Activated CD8-positive, alpha-beta T cell treated with anti-CD3 and anti-CD28 coated beads, Interleukin-2, amount 10 ng/mL, durations not matched to agents 7 days and 5 days (primary cell): ENCODE measurements around the gene CRIP1. TPM values are rescaled to one million over a fixed set of nuclear protein-coding genes. Genes with fewer than 3 reads are reported as not detected.
A peak's percentile ranks its signal among the peaks of the same experiment; 100 is the strongest.

Experiments used
- ATAC-seq: fragments of 150-1000 bp; cut with Tn5 transposase; one replicate; pipeline ENCODE4 v1.10.0; 2021; ENCODE audit warnings: moderate library complexity
- CTCF ChIA-PET: fragments of 350-600 bp; sonication (Branson Sonifier 250); formaldehyde crosslinking; loops from one replicate; lab custom pipeline; 2021; ENCODE audit warnings: antibody characterized with exemption; lab: Charles Lee
- POLR2A ChIA-PET: fragments of 350-600 bp; sonication (Branson Sonifier 250); formaldehyde crosslinking; loops from one replicate; lab custom pipeline; 2021; ENCODE audit warnings: antibody characterized with exemption; lab: Charles Lee
- DNase-seq: peaks from one replicate; pipeline ENCODE4 v3.0.0-alpha.2; 2020
- H3K27ac Mint-ChIP-seq: one replicate; pipeline ENCODE4 v1.8.0; 2021; ENCODE audit warnings: mild to moderate bottlenecking, mixed read lengths
- H3K27me3 Mint-ChIP-seq: one replicate; pipeline ENCODE4 v1.8.0; 2021; ENCODE audit warnings: low read depth, mixed read lengths
- H3K36me3 Mint-ChIP-seq: one replicate; pipeline ENCODE4 v1.8.0; 2021; ENCODE audit warnings: low read depth, mixed read lengths
- H3K4me1 Mint-ChIP-seq: one replicate; pipeline ENCODE4 v1.8.0; 2021; ENCODE audit warnings: low read depth, mixed read lengths
- H3K4me3 Mint-ChIP-seq: one replicate; pipeline ENCODE4 v1.8.0; 2021; ENCODE audit warnings: mild to moderate bottlenecking, mixed read lengths
- H3K9me3 Mint-ChIP-seq: one replicate; pipeline ENCODE4 v1.8.0; 2022; ENCODE audit warnings: mixed read lengths; ENCODE audit not compliant: insufficient read depth
- total RNA-seq, 2 experiments: library from RNA; stranded (reverse); gene quantifications; one replicate each; pipeline ENCODE4 v1.2.3, GENCODE V29; 2021

Gene CRIP1, protein sequence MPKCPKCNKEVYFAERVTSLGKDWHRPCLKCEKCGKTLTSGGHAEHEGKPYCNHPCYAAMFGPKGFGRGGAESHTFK
- 100 to 1,000 TPM; 587 to 613 TPM for total RNA-seq

DNA sequence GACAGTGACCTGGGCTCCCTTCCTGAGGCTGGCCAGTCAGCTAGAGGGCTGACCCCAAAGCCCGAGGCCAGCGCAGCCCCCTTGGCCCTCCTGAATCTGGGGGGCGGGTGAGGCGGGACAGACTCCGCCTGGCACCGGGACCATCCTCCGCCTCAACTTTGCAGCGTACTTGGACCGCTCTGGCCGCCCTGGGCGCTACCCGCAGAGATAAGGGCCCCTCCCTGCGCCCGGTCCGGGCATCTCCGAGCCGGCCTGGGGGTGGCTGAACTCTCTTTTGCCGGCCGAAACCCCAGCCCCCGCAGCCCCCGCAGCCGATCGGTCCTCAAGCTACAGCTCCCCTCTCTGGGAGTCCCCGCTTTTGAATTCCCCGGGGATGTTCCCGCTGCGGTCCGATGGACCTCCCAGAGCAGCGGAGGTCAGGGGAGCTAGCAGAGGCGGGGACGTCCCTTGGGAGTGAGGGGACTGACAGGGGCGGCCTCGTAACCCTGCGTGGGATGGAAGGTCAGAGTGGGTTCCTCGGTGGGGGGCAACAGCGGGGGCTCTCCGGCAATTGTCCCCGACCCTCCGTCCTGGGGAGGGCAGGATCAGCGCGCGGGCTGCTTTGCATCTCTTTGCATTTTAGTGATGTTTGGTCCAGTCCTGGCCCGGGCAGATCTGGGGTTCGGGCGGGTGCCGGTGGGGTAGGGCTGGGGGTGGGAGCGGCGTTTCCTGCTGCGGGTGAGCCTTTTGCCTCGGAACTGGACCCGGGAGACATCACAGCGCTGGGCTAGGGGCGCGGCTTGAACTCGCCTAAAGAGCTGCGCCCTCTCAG is at the start of gene CRIP1:
CRIP1 (plus strand) TSS at position 724 of the 811 bp plus-strand sequence. CDS start 374 bp downstream, outside the sequence.
- Mint-ChIP-seq H3K4me1 (peaks cover 44% of the 10 kb centered on the region), H3K9me3 (no peaks in the 10 kb centered on the region), H3K36me3 (peaks cover 13% of the 10 kb centered on the region), H3K27me3 (no peaks in the 10 kb centered on the region), H3K27ac (peak within 1 kb of the TSS; percentile 88), H3K4me3 (peak within 1 kb of the TSS; percentile 86)
- no peak for ATAC-seq
- CTCF ChIA-PET = interaction anchor here (1.5 kb wide), 1 partner anchor 115 kb away, joined by 5 read pairs; no protein-coding TSS in a partner anchor
- POLR2A ChIA-PET = no interaction called here
- no peak for DNase-seq

DNA sequence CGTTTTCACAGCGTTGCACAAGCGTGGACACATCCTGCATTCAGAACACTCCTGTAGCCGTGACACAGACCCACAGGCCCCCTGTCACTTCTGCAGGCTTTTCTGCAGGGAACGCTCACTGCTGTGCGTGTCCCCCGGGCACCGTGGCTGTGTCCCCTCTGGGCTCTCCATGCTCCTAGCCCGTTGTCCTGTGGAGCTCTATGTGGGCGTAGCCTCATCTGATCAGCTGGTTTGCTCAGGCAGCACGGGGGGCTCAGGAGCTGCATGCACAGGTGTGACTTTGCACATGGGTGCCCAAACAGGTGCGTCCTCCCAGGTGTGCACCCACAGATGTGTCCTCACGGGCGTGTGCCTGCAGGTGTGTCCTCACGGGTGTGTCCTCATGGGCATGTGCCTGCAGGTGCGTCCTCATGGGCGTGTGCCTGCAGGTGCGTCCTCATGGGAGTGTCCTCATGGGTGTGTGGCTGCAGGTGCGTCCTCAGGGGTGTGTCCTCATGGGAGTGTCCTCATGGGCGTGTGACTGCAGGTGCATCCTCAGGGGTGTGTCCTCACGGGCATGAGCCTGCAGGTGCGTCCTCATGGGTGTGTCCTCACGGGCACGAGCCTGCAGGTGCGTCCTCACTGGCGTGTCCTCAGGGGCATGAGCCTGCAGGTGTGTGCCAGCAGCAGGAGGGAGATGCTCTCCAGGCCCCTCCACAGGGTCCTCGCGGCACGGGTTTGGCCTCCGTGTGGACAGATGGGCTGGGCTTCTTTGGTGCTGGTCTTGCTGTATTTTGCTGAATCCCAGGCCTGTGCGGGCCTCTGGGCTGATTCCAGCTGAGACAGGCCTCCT is 49.6 kb upstream of the CRIP1 start:
- CTCF ChIA-PET = interaction anchor here (1.0 kb wide), 1 partner anchor 34 kb away, joined by 3 read pairs; no protein-coding TSS in a partner anchor
- H3K4me3 Mint-ChIP-seq = no peak overlapping the region
- H3K9me3 Mint-ChIP-seq = no peaks in the 10 kb centered on the region
- peaks cover 5% of the 10 kb centered on the region for H3K36me3 Mint-ChIP-seq
- POLR2A ChIA-PET = no interaction called here
- H3K27me3 Mint-ChIP-seq = no peaks in the 10 kb centered on the region
- no peak for DNase-seq
- ATAC-seq = no peak
- H3K27ac Mint-ChIP-seq = no peak overlapping the region
- no peaks in the 10 kb centered on the region for H3K4me1 Mint-ChIP-seq

DNA sequence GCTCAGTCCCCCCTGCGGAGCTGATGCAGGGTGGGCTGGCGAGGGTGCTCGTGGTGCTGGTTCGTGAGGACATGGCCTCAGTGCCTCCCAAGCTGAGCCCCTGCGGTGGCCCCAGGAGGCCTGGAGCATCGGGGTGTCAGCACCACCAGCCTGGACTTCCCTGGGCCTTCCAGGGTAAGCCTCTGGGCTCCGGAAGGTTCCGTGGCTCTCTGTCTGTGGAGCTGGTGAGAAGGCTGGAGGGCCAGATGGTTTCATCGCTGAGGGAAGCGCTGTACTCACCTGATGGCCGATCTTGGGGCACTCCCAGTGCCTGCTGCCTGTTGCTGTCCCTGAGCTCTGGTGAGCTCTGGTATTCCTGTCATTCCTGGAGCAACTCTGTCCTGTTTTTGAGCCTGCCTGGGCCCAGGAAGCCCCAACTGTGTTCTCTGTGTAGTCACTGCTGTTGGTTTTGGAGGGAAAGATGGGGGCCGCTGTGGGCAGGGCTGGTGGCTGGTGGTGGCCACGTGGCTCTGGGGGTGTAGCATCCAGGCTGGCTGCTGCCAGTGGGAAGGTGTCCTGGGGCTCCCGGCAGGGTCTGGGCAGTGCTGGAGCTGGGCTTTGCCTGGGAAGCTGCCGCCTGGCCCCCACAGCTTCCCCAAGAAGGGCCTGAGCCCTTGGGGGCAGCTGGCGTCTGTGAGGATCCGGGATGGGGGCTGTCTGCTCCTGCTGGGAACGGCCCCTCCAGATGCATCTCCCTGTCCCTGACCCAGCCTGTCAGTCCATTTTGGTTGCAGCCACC is 48.8 kb upstream of the CRIP1 start:
- Mint-ChIP-seq H3K27me3 (no peaks in the 10 kb centered on the region), H3K36me3 (peaks cover 9% of the 10 kb centered on the region), H3K4me3 (no peak overlapping the region), H3K4me1 (no peaks in the 10 kb centered on the region), H3K27ac (no peak overlapping the region), H3K9me3 (no peaks in the 10 kb centered on the region)
- ChIA-PET CTCF (no interaction called here), POLR2A (interaction anchor here (0.7 to 0.8 kb wide), 2 partner anchors 10 to 15 kb away, joined by 3 read pairs; no protein-coding TSS in a partner anchor)
- DNase-seq (no peak), ATAC-seq (no peak)

DNA sequence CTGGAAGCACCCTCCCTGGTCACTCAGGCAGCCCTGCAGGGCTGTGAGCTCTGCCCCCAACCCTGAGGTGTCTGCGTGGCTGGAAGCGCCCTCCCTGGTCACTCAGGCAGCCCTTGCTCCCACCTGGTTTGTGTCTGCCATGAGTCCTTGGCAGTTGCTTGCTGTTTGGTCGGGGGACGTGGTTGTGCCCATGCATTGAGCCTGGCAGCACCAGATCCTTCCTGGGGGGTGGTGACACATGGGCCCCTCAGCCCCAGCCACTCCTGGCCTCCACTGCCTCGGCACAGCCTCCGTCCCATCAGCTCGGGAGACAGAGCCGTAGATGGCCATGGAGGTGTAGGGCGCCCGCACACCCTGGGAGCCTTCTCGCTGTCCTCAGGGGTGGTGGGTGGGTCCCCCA is 47.5 kb upstream of the CRIP1 start:
- ATAC-seq (no peak), DNase-seq (no peak)
- no peak overlapping the region for H3K4me3 Mint-ChIP-seq
- CTCF ChIA-PET = no interaction called here
- H3K9me3 Mint-ChIP-seq = no peaks in the 10 kb centered on the region
- H3K27ac Mint-ChIP-seq = no peak overlapping the region
- H3K36me3 Mint-ChIP-seq = peaks cover 14% of the 10 kb centered on the region
- POLR2A ChIA-PET = interaction anchor here (0.8 kb wide), 1 partner anchor 9 kb away, joined by 3 read pairs; no protein-coding TSS in a partner anchor
- H3K4me1 Mint-ChIP-seq = no peaks in the 10 kb centered on the region
- H3K27me3 Mint-ChIP-seq = no peaks in the 10 kb centered on the region

DNA sequence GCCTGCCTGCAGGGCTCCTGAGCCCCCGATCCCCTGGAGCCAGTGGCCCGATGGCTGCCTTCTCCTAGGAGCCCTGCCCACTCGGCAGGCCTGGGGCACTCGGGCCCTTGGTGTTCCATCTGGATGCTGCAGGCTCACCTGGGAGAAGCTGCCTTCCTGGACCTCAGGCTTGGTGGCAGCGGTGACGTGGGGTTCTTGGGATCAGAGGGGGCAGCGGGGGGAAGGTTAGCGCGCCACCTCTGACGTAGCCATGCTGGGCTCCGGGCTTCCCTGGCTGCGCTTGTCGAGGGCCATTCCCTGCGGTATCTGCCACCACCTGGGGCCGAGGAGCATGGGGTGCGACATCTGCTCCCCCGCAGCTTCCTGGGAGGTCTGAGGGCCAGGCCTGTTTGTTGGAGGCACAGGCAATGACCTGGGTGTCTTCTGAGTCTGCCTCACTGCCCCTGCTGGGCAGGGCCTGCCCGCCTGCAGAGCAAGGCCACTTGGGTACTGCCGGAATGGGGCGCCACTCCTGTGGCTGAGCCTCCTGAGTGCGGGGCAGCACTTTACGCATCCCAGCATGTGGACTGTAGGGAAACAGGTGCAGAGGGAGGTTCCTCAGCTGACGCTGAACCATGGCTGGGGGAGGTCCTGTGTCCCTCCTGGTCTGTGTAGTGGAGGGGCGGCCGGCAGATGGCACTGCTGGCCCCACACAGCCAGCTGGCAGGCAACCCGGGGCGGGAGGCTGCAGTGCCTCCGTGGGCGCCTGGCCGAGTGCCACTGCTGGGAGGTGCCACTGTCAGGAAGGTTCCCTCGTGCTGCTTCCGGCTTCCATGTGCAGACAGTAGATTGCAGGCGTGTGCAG is 46.8 kb upstream of the CRIP1 start:
- CTCF ChIA-PET = no interaction called here

DNA sequence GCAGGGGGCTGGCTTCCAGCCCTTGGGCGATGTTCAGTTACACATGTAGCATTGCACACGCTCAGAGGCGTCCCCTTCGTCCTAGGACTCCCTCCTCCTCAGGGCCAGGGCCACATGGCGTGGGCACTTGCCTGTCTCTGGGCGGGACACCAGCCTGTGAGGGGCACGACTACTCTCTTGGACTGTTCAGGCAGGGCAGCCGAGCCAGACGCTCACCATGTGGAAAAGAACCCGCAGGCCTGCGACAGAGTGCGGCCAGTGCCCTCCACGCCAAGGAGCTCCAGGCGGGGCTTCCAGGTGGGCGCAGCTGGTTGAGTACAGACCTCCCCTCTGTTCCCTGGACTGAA is 46.2 kb upstream of the CRIP1 start:
- Mint-ChIP-seq H3K36me3 (peaks cover 14% of the 10 kb centered on the region), H3K4me1 (no peaks in the 10 kb centered on the region), H3K9me3 (no peaks in the 10 kb centered on the region), H3K27me3 (no peaks in the 10 kb centered on the region), H3K27ac (no peak overlapping the region), H3K4me3 (no peak overlapping the region)
- ChIA-PET POLR2A (no interaction called here), CTCF (no interaction called here)
- no peak for ATAC-seq
- no peak for DNase-seq

More for the DNA sequence above, 46.8 kb upstream of the CRIP1 start:
- POLR2A ChIA-PET = no interaction called here
- DNase-seq = no peak
- no peak overlapping the region for H3K27ac Mint-ChIP-seq
- H3K4me1 Mint-ChIP-seq = no peaks in the 10 kb centered on the region
- no peak overlapping the region for H3K4me3 Mint-ChIP-seq
- peaks cover 14% of the 10 kb centered on the region for H3K36me3 Mint-ChIP-seq
- H3K9me3 Mint-ChIP-seq = no peaks in the 10 kb centered on the region
- no peak for ATAC-seq
- H3K27me3 Mint-ChIP-seq = no peaks in the 10 kb centered on the region

DNA sequence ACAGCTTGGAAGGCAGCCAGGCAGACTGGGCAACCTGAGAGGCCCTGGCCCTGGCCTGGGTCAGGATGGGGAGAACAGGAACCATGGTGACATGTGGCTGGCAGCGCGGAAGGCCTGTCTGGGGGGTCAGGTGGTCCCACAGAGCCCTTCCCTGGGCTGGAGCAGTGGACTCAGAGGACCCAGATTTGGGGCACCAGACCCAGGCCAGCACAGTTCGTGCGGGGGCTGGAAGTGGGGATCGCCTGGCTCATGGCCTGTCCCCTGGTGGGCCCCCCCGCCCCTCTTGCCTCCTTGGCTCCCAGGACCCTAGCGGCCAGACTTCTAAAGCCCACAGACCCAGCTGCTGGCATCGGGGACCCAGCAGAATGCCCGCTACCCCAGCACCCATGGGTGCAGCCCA is 45.7 kb upstream of the CRIP1 start:
- ATAC-seq (no peak), DNase-seq (no peak)
- CTCF ChIA-PET = interaction anchor here (1.2 kb wide), 1 partner anchor 39 kb away, joined by 3 read pairs; no protein-coding TSS in a partner anchor
- Mint-ChIP-seq H3K9me3 (no peaks in the 10 kb centered on the region), H3K27ac (no peak overlapping the region), H3K4me3 (no peak overlapping the region), H3K4me1 (no peaks in the 10 kb centered on the region), H3K27me3 (no peaks in the 10 kb centered on the region), H3K36me3 (peaks cover 14% of the 10 kb centered on the region)
- POLR2A ChIA-PET = no interaction called here

DNA sequence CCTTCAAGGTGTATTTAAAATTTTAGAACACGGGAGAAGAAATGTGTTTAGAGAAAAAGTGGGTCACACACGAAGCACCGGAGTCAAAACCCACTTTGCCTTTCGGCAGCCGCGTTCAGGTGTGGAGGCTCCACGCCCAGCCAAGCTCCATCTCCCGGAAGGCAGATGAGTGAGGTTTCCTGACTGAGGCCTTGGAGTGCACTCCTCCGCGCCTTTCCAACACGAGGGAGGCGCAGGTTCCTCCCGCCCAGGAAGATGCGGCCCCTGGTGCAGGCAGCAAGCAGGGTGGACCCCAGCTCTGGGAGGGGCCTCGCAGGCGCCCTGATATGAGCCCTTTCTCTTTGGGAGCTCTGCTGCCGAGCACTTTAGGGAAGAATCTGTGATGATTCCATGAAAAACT is 44.6 kb upstream of the CRIP1 start:
- Mint-ChIP-seq H3K9me3 (no peaks in the 10 kb centered on the region), H3K4me3 (no peak overlapping the region), H3K36me3 (peaks cover 14% of the 10 kb centered on the region), H3K27me3 (no peaks in the 10 kb centered on the region), H3K27ac (no peak overlapping the region), H3K4me1 (no peaks in the 10 kb centered on the region)
- ChIA-PET CTCF (interaction anchor here (1.2 kb wide), 1 partner anchor 38 kb away, joined by 3 read pairs; no protein-coding TSS in a partner anchor), POLR2A (no interaction called here)
- DNase-seq (no peak), ATAC-seq (no peak)

DNA sequence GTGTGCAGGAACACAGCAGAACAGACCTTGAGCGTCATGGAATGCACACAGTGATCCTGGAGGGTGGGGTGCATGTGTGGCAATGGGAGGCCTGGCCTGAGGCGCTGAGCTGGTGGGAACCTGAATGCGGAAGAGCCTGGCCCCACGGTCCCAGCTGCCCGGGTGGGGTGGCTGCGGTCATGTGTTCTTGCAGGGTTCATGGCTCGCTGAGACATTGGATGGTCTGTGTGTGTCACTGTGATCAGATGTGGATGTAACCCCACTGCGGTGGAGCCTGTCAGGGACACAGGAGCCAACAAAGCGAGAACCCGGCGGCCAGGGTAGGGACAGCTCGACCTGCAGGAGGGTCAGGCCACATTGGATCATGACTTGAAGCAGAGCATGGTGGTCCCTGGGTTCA is 43.9 kb upstream of the CRIP1 start:
- DNase-seq = no peak
- H3K4me1 Mint-ChIP-seq = no peaks in the 10 kb centered on the region
- H3K27me3 Mint-ChIP-seq = no peaks in the 10 kb centered on the region
- no peaks in the 10 kb centered on the region for H3K9me3 Mint-ChIP-seq
- ATAC-seq = no peak
- CTCF ChIA-PET = no interaction called here
- no peak overlapping the region for H3K27ac Mint-ChIP-seq
- peaks cover 14% of the 10 kb centered on the region for H3K36me3 Mint-ChIP-seq
- H3K4me3 Mint-ChIP-seq = no peak overlapping the region
- POLR2A ChIA-PET = no interaction called here

DNA sequence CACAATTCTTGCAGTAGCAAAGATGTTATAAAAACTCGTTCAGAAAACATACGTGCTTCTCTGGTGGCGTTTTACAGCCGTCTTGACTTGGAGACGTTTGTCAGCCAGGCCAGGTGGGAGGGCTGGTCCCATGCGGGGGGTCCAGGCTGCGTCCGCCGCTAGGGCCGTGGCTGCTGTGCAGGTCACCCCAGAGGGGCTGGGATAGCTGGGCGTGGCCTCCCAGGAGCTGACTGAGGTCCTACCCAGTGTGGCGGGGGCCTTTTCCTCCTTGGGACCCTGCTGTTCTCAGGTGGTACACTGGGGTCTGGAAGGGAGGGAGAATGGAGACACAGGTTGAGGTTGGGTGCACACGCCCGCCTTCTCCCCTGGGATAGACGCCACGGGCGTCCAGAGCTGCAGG is 41.8 kb upstream of the CRIP1 start:
- POLR2A ChIA-PET = no interaction called here
- peaks cover 12% of the 10 kb centered on the region for H3K36me3 Mint-ChIP-seq
- ATAC-seq (no peak), DNase-seq (no peak)
- no peaks in the 10 kb centered on the region for H3K4me1 Mint-ChIP-seq
- H3K27ac Mint-ChIP-seq = no peak overlapping the region
- CTCF ChIA-PET = no interaction called here
- no peak overlapping the region for H3K4me3 Mint-ChIP-seq
- no peaks in the 10 kb centered on the region for H3K9me3 Mint-ChIP-seq
- H3K27me3 Mint-ChIP-seq = no peaks in the 10 kb centered on the region

DNA sequence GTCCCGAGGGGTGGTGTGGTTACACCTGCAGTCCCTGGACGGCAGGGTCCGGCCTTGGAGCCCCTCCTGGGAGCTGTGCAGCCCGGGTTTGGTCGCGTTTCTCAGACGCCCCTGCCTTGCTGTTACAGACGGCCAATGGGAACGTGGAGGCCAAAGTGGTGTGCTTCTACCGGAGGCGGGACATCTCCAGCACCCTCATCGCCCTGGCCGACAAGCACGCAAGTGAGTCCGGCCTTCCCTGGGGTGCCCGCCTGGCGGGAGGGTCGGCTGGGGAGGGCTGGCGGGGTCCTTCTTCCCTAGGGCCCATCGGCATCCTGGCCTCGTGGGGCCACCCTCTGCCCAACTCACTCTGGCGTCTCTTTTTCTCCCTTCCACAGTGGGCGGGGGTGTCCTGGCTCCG is 41.4 kb upstream of the CRIP1 start:
- H3K9me3 Mint-ChIP-seq = no peaks in the 10 kb centered on the region
- no peak for ATAC-seq
- H3K4me1 Mint-ChIP-seq = no peaks in the 10 kb centered on the region
- ChIA-PET CTCF (no interaction called here), POLR2A (no interaction called here)
- no peak for DNase-seq
- no peak overlapping the region for H3K4me3 Mint-ChIP-seq
- no peak overlapping the region for H3K27ac Mint-ChIP-seq
- peaks cover 15% of the 10 kb centered on the region for H3K36me3 Mint-ChIP-seq
- no peaks in the 10 kb centered on the region for H3K27me3 Mint-ChIP-seq
